ENCODE data around the gene LDB2. TPM values are rescaled to one million over a fixed set of nuclear protein-coding genes. Genes with fewer than 3 reads are reported as not detected.

The LDB2 gene
- total RNA-seq, 4 donors from 2014 or later = 33.7 to 191 (median 43.5) TPM

DNA sequence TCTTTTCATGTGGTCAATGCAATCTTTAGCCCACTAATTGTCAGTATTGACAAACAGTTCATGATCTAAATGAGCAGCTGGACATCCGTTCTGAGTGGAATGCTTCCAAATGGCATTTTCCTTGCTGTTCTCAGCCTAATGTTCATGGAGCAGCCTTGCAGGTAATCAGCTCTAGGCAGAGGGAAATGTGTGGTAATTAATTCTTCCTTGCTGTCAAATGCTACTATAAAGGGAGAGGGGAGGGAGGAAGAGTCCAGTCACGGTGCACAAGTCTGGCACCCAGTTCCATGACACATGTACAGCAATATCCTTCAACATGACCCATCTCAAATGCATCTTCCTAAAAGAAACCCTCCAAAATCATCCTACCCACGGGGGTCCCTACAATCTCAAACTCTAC is 88.5 kb downstream of the LDB2 start:
- no peak for ATAC-seq (ENCODE audit: low FRiP score)
- no peak for TF ChIP-seq CTCF (IDR thresholded peaks at IDR 0.05)

GRCh38 chr4:16809064-16809463 is 89.4 kb downstream of the LDB2 start:
- no peak for TF ChIP-seq CTCF (IDR thresholded peaks at IDR 0.05)
- ATAC-seq (ENCODE audit: low FRiP score) (no peak), DNase-seq (ENCODE audit: low spot score) (no peak)

More for the DNA sequence above, 88.5 kb downstream of the LDB2 start:
- no peak for DNase-seq (ENCODE audit: low spot score)

GRCh38 chr4:16807355-16807754 is 91.1 kb downstream of the LDB2 start:
- DNase-seq (ENCODE audit: low spot score) (no peak), ATAC-seq (ENCODE audit: low FRiP score) (no peak)
- no peak for TF ChIP-seq CTCF (IDR thresholded peaks at IDR 0.05)

GRCh38 chr4:16804581-16804980 is 93.9 kb downstream of the LDB2 start:
- no peak for ATAC-seq (ENCODE audit: low FRiP score)
- no peak for DNase-seq (ENCODE audit: low spot score)
- TF ChIP-seq CTCF (IDR thresholded peaks at IDR 0.05) = no peak

- no peak for ATAC-seq (ENCODE audit: low FRiP score)
- TF ChIP-seq CTCF (IDR thresholded peaks at IDR 0.05) = no peak
Measured at GRCh38 chr4:16802044-16802443, 96.4 kb downstream of the LDB2 start.

GRCh38 chr4:16801356-16801755 is 97.1 kb downstream of the LDB2 start:
- no peak for ATAC-seq (ENCODE audit: low FRiP score)
- DNase-seq (ENCODE audit: low spot score) = no peak
- no peak for TF ChIP-seq CTCF (IDR thresholded peaks at IDR 0.05)

More at GRCh38 chr4:16802044-16802443, 96.4 kb downstream of the LDB2 start:
- DNase-seq (ENCODE audit: low spot score) = no peak

DNA sequence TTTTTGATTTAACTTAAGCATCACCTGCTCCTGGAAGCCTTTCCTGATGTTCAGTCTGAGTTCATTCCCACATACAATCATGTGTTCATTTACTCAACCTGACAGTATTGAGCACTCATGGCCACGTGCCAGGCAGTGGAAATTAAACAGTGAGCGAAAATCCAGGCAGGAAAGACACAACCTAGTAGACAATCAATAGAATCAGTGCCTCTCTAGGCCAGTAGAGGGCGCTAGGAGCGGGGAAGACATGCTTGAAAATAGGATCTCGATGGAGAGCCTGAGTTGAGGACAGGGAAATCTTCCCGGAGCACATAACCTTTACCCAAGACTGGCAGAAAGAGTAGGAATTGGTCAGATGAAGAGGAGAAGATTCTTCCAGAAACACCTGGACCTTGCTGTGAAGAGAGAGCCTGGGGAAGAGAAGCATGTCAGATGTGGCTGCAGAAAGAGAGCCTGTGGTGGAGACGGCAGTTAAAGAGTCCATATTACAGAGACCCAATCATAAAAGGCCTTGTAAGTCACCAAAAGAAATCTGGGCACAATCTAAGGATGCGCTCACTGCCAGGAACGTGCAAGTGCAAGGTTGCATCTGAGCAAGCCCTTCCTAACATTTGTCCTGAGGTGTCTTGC is 103.5 kb downstream of the LDB2 start:
- ATAC-seq (ENCODE audit: low FRiP score) (no peak), DNase-seq (ENCODE audit: low spot score) (peak; percentile 53)
- TF ChIP-seq CTCF (IDR thresholded peaks at IDR 0.05) = peak in 1 of 3 donors; percentile 17
